GM21619 (cell line): ENCODE data around the gene SMIM14.
"Not testable (repeated sequence)": the region's sequence is repeated elsewhere in the genome, so short reads cannot be mapped to it uniquely, and the experiment has no call there.

Experiments used
- ATAC-seq: cut with Tn5 transposase; IDR thresholded peaks from one replicate; pipeline ENCODE4 v1.9.1; 2021; ENCODE audit not compliant: unreplicated experiment

SMIM14 gene

DNA sequence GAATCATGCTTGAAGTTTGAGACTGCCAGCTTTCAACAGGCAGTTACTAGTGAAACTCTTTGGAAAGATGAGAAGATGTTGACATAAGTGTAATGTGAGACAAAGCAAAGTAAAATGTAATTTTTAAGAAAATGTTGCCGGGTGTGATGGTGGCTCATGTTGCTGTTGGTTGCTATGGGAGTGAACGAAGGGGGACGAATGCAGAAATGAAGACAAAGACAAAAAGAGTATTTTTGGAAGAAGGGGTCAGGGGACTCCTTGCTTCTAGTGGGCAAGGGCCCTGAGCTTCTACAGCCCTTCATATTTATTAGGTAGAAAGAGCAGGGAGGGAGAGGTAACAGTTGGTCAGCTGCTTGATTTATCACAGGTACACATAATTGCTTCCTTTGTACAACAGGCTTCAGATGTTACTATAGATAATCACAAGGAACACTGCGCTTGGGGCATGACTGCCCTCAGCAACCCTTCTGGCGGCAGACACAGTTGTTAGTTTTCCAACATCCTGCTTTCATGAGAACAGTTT lies 99.5 kb downstream of the SMIM14 start:
- ATAC-seq: no peak

DNA sequence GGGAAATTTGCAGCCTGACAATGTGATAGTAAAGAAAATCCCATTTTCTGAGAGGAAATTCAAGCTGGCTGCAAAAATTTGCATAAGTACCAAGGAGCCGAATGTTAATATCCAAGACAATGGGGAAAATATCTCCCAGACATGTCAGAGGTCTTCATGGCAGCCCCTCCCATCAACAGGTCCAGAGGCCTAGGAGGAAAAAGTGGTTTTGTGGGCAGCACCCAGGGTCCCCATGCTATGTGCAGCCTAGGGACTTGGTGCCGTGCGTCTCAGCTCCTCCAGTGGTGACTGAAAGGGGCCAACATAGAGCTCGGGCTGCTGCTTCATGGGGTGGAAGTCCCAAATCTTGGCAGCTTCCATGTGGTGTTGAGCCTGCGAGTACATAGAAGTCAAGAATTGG lies 105.1 kb downstream of the SMIM14 start:
- ATAC-seq: no peak

DNA sequence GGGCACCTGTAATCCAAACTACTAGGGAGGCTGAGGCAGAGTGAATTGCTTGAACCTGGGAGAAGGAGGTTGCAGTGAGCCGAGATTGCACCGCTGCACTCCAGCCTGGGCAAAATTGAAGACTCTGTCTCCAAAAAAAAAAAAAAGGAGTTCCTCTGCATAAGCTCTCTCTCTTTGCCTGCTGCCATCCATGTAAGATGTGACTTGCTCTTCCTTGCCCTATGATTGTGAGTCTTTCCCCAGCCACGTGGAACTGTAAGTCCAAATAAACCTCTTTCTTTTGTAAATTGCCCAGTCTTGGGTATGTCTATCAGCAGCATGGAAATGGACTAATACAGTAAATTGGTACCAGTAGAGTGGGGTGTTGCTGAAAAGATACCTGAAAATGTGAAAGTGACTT lies 106.4 kb downstream of the SMIM14 start:
- not testable (repeated sequence) for ATAC-seq

DNA sequence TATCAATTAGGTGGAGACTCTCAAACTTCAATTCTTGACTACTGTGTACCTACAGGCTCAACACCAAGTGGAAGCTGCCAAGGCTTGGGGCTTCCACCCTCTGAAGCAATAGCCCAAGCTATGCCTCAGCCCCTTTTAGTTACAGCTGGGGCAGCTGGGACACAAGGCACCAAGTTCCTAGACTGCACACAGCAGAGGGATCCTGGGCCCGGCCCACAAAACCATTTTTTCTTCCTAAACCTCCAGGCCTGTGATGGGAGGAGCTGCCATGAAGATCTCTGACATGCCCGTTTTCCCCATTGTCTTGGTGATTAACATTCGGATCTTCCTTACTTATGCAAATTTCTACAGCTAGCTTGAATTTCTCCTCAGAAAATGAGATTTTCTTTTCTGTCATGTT lies 108.0 kb downstream of the SMIM14 start:
- no peak for ATAC-seq

DNA sequence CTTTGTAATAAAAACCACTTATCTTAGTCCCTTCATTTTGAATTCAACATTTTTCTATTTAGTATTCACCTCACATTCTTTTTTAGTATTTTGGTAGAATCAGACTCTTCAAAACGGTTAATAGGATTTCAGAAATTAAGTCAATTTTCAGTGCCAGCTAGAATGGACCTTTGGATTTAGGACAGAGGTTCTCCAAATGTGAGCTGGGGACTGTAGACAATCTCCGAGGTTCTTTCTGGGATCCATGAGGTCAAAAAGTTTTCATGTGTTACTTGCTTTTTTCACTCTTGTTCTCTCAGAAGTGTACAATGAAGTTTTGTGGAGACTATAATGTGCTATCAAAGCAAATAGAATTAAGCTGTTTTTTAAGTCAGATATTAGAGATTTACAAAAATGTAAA lies 109.1 kb downstream of the SMIM14 start:
- ATAC-seq: no peak

DNA sequence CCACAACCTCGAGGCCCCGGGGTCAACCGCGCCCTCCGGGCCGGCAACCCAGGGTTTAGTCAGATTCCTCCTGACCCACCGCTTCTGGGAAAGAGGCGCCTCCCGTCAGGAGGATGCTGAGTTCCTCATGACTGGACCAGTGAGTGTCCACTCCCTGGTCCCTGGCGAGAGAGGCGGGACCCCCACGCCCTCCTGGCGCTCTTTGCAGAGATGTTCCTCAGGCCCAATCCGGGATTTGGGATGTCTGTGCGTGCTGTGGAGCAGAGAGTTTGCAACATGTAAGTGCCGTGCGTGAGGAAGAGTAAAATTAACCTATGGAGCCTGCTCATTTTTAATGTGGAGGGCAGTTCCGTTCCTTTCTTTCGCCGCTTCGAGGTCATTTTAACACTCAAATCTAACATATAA lies 110.6 kb downstream of the SMIM14 start:
- ATAC-seq: no peak

DNA sequence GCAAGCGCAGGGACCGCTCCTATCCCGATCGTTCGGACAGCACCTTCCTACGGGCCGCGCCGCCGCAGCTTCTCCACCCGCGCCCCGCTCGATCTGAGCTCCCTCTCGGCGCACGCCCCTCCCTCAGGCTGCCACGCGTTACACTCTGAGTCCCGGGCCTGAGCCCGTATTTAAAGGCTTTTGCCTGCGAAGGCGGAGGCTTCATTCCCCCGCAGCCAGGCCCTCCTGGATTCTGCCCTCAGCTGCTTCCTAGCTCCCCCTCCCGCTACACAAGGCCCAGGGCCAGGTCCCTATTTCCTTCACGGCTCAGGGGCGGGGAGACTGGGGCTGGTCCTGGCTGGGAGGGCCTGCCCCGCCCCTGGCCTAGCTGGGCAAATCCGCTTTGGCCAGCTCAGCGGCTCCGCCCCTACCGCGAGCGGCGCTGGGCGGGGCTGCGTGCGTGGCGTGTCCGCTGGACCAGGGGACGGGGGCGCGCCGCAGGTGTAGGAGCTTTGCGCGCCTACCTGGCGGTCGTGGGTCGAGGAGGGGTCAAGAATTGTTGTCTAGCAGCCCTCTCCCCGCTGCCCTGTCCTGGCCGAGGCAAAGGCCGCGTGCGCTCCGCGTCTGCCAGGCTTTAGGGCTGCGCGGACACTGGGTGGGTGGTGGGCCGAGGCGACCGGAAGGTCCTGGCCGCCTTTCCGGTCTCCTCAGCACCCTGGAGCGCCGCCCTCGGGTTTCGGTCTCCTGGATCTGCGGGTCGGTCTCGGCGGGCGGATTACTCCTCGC lies 111.2 kb downstream of the SMIM14 start, which contains the start of gene UGDH:
Gene UGDH, minus strand, starts transcription at position 144 of the 765 bp plus-strand sequence. CDS start 5,927 bp downstream, outside the sequence.
- peak; percentile 94 for ATAC-seq

DNA sequence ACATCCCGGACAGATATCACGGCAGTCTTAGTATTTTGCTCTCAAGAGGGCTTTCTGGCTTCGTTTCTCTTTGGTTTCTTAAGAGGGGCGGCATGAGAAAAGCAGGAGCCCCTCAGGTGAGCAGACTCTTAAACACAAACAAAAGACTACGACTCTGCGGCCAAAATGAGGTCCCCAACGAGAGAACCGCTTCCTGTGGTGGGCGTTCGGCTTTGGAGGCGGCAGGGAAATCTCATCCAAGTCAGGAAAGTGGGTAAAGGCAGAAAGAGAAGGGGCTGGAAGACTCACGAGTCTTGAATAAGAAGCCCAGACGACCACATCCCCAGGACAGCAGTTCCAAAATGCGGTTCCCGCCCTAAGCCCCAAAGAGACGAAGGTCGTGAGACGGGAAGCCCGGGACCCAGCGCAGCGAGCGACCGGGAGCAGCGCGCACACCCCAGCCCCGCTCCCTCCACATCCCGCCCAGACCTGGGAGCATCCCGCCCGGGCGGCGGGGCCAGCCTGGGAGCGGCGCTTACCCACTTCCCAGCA lies 111.8 kb downstream of the SMIM14 start:
- peak; percentile 20 for ATAC-seq

DNA sequence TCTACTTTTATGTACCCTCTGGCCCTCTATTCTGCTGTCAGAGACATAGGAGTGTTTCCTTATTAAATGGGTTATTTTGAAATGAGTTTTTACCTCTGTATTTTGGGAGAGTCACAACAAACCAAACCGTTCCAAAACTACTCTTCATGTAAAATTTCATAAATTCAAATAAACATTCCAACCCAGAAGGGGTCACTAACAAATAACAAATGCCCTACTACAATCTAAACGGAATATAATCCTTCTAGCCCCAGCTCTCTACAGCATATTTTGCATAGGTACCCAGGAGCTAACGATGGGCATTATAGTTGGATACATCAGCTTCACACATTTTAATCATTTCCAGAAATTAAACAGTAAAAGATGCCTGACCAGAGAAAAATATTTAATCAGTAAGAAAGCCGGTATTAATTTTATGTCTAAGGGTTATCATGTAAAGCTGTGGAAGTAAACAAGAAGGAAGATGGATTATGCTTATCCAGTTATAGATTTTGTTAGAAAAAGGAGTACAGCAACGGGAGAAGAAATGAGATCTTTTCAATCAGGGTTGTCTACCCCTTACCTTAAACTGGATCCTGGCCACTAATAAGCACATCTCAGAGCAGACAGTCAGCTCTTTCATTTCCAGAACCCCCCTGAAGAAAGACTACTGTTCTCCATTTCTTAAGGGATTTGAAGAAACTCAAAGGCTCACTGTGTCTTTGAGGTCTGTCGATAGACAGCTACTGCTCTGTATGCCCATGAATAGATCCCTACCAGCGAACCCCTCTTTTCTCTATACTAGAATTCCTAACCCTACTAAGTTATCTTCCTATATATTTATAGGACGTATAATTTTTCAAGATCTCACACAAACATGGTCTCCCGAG lies 112.6 kb downstream of the SMIM14 start:
- no peak for ATAC-seq

DNA sequence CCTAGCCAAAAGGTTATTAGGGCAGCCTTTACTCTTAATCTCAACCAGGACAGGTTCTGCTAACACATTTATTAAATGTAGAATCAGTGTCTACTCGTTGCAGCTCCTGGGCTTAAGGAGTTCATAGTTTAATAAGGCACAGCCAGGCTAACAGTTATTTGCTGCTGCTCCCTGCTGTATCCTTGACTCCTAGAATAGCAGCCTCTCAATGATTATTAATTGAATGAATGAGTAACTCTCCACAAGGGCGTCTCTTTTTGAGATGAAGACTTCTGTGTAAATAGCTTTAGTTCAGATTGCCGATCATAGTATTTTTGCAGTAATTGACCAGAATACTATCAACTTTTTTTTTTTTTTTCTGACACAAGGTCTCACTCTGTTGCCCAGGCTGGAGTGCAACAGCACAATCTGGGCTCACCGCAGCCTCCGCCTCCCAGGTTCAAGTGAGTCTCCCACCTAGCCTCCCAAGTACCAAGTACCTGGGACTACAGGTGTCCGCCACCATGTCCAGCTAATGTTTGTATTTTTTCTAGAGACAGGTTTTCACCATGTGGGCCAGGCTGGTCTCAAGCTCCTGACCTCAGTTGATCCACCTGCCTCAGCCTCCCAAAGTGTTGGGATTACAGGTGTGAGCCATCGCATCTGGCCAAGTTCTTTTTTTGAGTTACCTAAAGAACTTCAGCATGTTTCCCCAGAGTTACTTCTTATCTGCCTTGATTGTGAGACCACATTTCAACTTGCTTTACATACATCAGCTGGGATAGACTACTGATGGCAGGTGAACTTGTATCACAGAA lies 114.3 kb downstream of the SMIM14 start:
- no peak for ATAC-seq

DNA sequence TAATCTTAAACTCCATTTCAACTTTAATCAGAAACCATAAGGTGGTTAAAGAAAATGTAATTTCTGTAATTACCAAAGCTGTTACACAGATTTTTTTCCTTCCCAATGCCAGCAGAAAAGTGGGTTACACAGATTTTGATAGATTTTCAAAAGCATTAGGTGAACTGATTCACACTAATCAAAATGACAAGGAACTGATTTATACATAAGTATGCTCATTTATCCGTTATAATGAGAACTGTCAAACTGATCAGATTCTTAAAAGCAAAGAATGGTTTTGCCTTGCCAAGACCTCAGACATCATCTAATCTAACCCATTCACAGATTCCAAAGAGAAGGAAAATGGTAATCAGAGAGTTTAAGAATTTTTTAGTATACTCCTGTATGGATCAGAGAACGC lies 116.6 kb downstream of the SMIM14 start:
- no peak for ATAC-seq

DNA sequence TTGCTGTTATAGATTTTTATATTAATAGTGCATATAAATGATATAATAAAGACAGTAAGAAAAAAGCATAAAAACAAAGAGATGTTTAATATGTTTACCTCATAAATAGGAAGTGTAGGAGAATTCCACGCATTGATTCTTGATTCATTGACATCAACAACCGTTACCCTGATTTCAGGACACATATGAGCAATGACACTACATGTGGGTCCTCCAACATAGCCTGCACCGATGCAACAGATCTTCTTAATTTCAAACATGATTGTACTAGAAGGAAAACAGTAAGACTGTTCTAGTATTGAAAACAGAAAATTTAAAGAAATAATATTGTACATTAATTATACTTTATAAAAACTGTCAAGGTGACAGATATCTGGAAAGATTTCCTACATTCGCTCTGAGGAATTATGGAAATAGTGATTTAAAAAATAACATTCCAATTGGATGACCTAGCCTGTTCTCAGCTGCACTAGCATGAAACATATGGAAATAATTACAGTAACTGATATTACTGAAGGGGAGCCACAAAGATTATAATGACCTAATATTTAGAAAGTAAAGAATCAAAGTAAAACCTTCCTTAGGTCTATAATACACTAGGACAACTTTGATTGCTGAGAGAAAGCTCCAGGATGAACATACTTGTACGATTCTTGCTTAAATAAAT lies 117.3 kb downstream of the SMIM14 start:
- ATAC-seq: no peak

DNA sequence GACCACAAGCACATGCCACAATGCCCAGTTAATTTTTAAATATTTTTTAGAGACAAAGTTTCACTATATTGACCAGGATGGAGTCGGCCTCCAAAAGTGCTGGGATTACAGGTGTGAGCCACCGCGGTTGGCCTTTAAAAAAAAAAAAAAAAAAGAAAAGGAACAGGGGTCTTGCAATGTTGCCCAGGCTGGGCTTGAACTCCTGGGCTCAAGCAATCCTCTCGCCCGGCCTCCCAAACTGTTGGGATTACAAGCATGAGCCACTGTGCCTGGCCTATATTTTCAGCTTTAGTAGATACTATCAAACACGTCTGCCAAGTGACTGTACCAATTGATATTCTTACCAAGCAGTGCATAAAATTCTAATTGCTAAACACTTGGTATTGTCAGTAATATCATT lies 120.2 kb downstream of the SMIM14 start:
- ATAC-seq: no peak

DNA sequence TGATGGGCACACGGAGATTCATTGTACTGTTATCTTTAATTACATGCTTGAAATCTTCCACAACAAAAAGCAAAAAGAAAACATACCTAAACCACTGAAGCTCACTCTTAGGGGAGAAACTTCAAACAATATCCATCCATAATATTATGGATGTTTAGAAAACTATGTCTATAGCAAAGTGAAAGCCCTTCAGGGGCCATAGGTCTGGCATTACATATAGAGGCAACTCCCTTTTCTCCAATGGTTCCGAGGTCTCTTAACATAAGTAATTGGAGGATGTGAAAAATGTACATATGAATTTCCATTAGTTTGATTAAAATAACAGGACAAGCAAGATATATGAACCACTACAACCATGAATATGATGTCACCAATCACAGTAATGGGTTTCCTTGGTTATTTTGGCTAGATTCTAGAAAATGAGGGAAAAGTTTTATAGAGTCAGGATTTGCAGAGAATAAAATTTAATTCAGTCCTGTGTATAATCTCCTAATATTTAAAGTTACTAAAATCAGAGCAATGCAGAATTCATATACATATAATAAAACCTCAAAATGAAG lies 122.2 kb downstream of the SMIM14 start:
- ATAC-seq: no peak

DNA sequence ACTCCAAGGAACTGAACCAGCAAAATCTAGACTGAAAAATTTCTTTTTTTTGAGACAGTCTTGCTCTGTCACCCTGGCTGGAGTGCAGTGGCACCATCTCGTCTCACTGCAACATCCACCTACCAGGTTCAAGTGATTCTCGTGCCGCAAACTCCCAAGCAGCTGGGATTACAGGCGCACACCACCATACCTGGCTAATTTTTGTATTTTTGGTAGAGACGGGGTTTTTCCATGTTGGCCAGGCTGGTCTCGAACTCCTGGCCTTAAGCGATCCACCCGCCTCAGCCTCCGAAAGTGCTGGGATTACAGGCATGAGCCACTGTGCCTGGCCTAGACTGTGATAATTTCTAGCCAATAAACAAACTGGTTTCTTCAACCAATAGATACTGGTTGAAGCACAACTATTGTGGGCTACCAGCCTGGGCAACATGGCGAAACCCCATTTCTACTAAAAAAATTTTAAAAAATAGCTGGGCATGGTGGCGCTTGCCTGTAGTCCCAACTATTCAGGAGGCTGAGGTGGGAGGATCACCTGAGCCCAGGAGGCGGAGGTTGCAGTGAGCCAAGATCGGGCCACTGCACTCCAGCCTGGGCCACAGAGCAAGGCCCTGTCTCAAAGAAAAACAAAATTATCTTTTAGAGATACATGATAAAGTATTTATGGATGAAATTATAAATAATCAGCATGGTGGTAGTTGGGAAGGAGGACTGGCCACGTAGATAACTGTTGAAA lies 122.8 kb downstream of the SMIM14 start:
- not testable (repeated sequence) for ATAC-seq

DNA sequence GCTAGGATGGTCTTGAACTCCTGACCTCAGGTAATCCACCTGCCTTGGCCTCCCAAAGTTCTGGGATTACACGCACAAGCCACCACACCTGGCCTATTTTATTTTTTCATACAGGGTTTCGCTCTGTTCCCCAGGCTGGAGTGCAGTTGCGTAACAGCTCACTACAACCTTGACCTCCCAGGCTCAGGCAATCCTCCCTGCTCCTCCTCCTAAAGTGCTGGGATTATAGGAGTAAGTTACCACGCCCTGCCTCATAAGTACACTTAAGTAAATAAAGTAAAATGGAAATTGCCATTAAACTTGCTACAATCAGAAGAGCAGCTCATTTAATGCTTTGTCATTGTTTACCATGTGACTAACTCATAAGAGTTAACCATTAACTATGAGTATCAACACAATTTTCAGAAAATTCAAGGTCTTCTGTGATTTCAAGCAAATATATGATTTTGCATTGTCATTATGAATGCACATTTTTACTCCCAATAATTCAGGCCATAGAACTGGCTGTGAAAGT lies 123.7 kb downstream of the SMIM14 start:
- ATAC-seq: no peak

DNA sequence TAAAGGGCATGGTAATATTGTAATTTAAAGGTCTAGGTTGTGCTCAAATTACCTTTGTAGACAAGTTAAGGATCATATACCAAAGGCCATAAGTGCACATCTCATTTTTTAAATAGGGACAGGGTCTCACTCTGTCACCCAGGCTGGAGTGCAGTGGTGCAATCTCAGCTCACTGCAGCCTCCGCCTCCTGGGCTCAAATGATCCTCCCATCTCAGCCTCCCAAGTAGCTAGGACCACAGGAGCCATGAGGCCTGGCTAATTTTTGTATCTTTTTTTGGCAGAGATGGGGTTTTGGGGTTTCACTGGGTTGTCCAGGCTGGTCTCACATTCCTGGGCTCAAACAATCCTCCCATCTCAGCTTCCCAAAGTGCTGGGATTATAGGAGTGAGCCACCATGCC lies 124.4 kb downstream of the SMIM14 start:
- not testable (repeated sequence) for ATAC-seq

DNA sequence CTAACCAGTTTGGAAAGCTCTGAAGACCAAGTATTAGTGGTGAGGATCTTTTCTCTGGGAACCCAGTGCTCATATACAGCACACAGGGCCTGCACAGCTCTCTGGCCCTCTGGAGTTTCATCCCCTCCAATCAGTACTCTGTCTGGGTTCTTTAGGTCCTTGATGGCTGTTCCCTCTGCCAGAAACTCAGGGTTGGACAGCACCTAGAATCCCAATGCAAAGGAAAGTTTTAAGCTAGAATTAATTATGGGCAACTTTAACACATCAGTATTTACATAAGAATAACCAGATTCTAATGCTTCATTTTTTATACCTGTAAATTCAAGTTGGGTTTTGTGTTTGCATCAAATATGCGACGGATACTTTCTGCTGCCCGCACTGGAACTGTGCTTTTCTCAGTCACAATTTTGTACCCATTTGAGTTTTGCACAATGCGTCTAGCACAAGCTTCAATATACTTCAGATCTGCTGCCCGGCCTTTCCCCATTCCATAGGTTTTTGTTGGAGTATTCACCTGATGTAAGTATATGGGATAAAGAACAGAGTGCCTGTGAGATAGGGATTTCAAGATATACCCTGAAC lies 128.2 kb downstream of the SMIM14 start:
- no peak for ATAC-seq

DNA sequence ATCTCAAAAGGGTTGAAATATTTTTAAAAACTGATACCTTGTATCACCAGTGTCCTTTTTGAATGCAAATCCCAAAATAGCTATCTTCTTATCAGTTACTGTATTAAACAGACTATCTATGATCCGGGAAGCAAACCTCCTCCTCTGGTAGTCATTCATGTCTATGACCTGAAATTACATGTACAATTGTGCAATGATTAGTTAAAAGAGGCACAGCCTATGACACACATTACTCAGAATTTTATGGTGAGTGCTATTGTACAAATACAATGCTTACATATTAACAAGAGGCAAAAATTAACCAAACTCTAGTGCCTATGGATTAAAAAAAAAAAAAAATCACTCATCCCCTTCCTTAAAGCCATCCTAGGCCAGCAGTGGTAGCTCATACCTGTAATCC lies 133.1 kb downstream of the SMIM14 start:
- no peak for ATAC-seq
